HT-29 (cell line): ENCODE measurements around the gene DCLK3. TPM values are rescaled to one million over a fixed set of nuclear protein-coding genes. Genes with fewer than 3 reads are reported as not detected.

ENCODE experiments used
- DNase-seq: peaks from one replicate; pipeline ENCODE4 v3.0.0-alpha.2; 2015; ENCODE audit warnings: low spot score
- total RNA-seq: library from RNA; depleted of rRNA; stranded (reverse); fragments of >200 nt; shearing (Covaris generic); gene quantifications from 2 replicates; pipeline ENCODE4 v1.2.3, GENCODE V29; 2014

The DCLK3 gene
- total RNA-seq, 1 experiment from 2014 or later = not detected

- DNase-seq = no peak
These were observed 55.1 kb downstream of the DCLK3 start for GRCh38 chr3:36709281-36709680.

- peak; percentile 5 for DNase-seq
These were observed 56.5 kb downstream of the DCLK3 start for GRCh38 chr3:36707623-36708409.

GRCh38 chr3:36705015-36705414 lies 59.3 kb downstream of the DCLK3 start:
- DNase-seq = no peak

- no peak for DNase-seq
These were observed 60.1 kb downstream of the DCLK3 start for GRCh38 chr3:36704280-36704679.

- DNase-seq = no peak
These were observed 63.1 kb downstream of the DCLK3 start for GRCh38 chr3:36701249-36701572.

- peak; percentile 48 for DNase-seq
These were observed 63.7 kb downstream of the DCLK3 start for GRCh38 chr3:36700537-36701248.

GRCh38 chr3:36698314-36698713 lies 66.0 kb downstream of the DCLK3 start:
- DNase-seq = no peak

- no peak for DNase-seq
These were observed 66.9 kb downstream of the DCLK3 start for GRCh38 chr3:36697229-36698001.

- DNase-seq = no peak
These were observed 67.6 kb downstream of the DCLK3 start for GRCh38 chr3:36696799-36697198.

- no peak for DNase-seq
These were observed 68.6 kb downstream of the DCLK3 start for GRCh38 chr3:36695769-36696137.

GRCh38 chr3:36695113-36695768 lies 69.1 kb downstream of the DCLK3 start:
- no peak for DNase-seq

- DNase-seq = no peak
These were observed 70.7 kb downstream of the DCLK3 start for GRCh38 chr3:36693670-36694069.

GRCh38 chr3:36689560-36689959 lies 74.8 kb downstream of the DCLK3 start:
- no peak for DNase-seq

- no peak for DNase-seq
These were observed 75.5 kb downstream of the DCLK3 start for GRCh38 chr3:36688815-36689214.

- no peak for DNase-seq
These were observed 77.8 kb downstream of the DCLK3 start for GRCh38 chr3:36686516-36686915.

- DNase-seq = no peak
These were observed 82.5 kb downstream of the DCLK3 start for GRCh38 chr3:36681867-36682266.

- no peak for DNase-seq
These were observed 83.4 kb downstream of the DCLK3 start for GRCh38 chr3:36680952-36681351.

- DNase-seq = no peak
These were observed 84.8 kb downstream of the DCLK3 start for GRCh38 chr3:36679384-36680200.

- no peak for DNase-seq
These were observed 85.9 kb downstream of the DCLK3 start for GRCh38 chr3:36678216-36679013.

GRCh38 chr3:36677331-36678007 lies 86.9 kb downstream of the DCLK3 start:
- DNase-seq = no peak
